Neural progenitor cell (in vitro differentiated cells): ENCODE measurements around the gene CDC42SE2.

Source experiments
- CTCF ChIP-seq: fragments of 200-600 bp; sonication (generic); IDR thresholded peaks from 2 replicates; pipeline ENCODE4 v1.5.1; 2017; ENCODE audit warnings: antibody characterized with exemption, mild to moderate bottlenecking
- EZH2 ChIP-seq: fragments of 200-600 bp; sonication (generic); IDR thresholded peaks from 2 replicates; pipeline ENCODE4 v1.6.1; 2017; ENCODE audit warnings: antibody characterized with exemption, mild to moderate bottlenecking, moderate library complexity
- EZH2phosphoT487 ChIP-seq: fragments of 200-600 bp; sonication (generic); IDR thresholded peaks from 2 replicates; pipeline ENCODE4 v1.6.1; 2017; ENCODE audit warnings: antibody characterized with exemption

GRCh38 chr5:131266370-131267060 lies 2.7 kb downstream of the CDC42SE2 start:
- no peak for TF ChIP-seq CTCF
- TF ChIP-seq EZH2 = no peak
- no peak for TF ChIP-seq EZH2phosphoT487
